ENCODE data around the gene CANT1. TPM values are rescaled to one million over a fixed set of nuclear protein-coding genes. Genes with fewer than 3 reads are reported as not detected.

The CANT1 gene
- total RNA-seq, 2 experiments from 2014 or later, result 28.3 to 30.0 TPM

DNA sequence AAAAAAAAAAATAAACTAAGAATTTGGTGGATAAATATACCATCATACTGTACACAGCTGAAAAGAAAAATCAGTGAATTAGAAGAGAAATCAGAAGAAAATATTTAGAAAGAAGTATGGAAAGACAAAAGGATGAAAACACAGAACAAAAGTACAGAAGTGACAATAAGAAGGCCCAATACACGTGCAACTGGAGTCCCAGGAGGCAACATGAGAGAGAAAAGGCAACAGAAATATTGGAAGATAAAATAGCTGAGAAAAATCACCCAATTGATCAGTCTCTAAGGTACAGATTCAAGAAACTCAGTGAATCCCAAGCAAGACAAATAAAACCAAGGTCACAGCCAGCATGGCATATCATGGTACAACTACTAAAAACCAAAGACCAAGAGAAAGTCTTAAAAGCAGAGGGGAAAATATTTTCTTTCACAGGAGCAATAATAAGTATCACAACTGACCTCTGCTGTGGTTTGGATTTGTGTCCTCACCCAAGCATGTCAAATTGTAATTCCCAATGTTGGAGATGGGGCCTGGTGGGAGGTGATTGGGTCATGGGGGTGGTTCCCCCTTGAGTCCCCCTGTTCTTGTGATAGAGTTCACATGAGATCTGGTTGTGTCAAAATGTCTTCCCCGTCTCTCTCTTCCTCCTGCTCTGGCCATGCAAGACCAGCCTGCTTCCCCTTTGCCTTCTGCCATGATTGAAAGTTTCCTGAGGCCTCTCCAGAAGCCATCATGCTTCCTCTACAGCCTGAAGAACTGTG is 44.8 kb upstream of the CANT1 start:
- DNase-seq (no peak), ATAC-seq (ENCODE audit: poor library complexity) (no peak)
- Histone ChIP-seq H3K36me3 (ENCODE audit: insufficient read depth, low read length) (no peaks in the 10 kb centered on the region), H3K4me1 (ENCODE audit: insufficient read depth, low read length) (peaks cover 1% of the 10 kb centered on the region), H3K27me3 (ENCODE audit: control insufficient read depth in 1 of 2, insufficient read depth in 2 of 2, low read length in 2 of 2) (peaks cover 0 to 3% of the 10 kb centered on the region in 2 experiments), H3K4me3 (ENCODE audit: low read length) (no peak overlapping the region), H3K9me3 (ENCODE audit: control insufficient read depth in 1 of 2, insufficient read depth in 1 of 2, low read length in 2 of 2) (peaks cover 3 to 4% of the 10 kb centered on the region in 2 experiments), H3K27ac (ENCODE audit: low read depth in 1 of 2, low read length in 2 of 2) (no peak overlapping the region)
- H3K4me3 Mint-ChIP-seq, result no peak overlapping the region
- peaks cover 5% of the 10 kb centered on the region for H3K9me3 Mint-ChIP-seq
- H3K27me3 Mint-ChIP-seq, result peaks cover 10% of the 10 kb centered on the region
- intact Hi-C loops (cut with DNase I, micrococcal nuclease), result no loop called here
- POLR2A ChIA-PET, result no interaction called here
- no peaks in the 10 kb centered on the region for H3K36me3 Mint-ChIP-seq (ENCODE audit: low read depth)
- TF ChIP-seq, protein P1, sequence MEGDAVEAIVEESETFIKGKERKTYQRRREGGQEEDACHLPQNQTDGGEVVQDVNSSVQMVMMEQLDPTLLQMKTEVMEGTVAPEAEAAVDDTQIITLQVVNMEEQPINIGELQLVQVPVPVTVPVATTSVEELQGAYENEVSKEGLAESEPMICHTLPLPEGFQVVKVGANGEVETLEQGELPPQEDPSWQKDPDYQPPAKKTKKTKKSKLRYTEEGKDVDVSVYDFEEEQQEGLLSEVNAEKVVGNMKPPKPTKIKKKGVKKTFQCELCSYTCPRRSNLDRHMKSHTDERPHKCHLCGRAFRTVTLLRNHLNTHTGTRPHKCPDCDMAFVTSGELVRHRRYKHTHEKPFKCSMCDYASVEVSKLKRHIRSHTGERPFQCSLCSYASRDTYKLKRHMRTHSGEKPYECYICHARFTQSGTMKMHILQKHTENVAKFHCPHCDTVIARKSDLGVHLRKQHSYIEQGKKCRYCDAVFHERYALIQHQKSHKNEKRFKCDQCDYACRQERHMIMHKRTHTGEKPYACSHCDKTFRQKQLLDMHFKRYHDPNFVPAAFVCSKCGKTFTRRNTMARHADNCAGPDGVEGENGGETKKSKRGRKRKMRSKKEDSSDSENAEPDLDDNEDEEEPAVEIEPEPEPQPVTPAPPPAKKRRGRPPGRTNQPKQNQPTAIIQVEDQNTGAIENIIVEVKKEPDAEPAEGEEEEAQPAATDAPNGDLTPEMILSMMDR (IDR thresholded peaks at IDR 0.05), result no peak
- no peak overlapping the region for H3K27ac Mint-ChIP-seq
- CTCF ChIA-PET, result no interaction called here
- H3K4me1 Mint-ChIP-seq (ENCODE audit: low read depth), result no peaks in the 10 kb centered on the region

DNA sequence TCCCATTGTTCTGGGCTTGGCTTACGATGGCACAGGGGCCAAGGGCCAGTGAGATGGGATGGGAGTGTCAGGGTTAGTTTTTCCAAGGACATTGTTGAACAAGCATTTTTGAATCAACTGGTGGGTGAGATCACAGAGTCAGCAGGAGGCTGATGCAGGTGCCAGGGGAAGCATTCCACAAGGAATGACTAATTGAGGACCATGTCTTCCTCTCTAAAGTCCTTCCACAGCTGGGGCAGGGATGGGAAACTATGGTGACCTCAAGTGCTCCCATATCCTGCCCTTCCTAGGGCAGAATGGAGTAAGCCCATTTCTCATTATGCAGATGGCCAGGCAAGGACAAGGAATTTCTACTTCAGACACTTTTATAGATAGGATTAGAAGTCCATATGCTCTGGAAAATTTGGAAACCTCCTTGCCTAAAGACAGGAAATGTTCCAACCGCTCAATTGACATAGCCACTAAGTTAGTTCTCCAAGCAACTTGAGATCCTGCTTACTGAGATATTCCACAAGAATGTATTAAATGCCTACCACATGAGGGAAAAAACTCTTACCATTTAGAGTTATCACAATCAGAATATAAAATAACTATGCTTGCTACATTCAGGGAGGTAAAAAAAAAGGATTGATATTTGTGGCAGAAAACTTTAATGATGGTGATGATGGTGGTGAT is 43.8 kb upstream of the CANT1 start:
- Mint-ChIP-seq H3K36me3 (ENCODE audit: low read depth) (no peaks in the 10 kb centered on the region), H3K4me1 (ENCODE audit: low read depth) (no peaks in the 10 kb centered on the region), H3K27ac (no peak overlapping the region), H3K4me3 (no peak overlapping the region), H3K9me3 (peaks cover 5% of the 10 kb centered on the region), H3K27me3 (peaks cover 10% of the 10 kb centered on the region)
- ATAC-seq (ENCODE audit: poor library complexity) (no peak), DNase-seq (no peak)
- Histone ChIP-seq H3K4me3 (ENCODE audit: low read length) (no peak overlapping the region), H3K9me3 (ENCODE audit: control insufficient read depth in 1 of 2, insufficient read depth in 1 of 2, low read length in 2 of 2) (peaks cover 3 to 4% of the 10 kb centered on the region in 2 experiments), H3K36me3 (ENCODE audit: insufficient read depth, low read length) (no peaks in the 10 kb centered on the region), H3K4me1 (ENCODE audit: insufficient read depth, low read length) (no peaks in the 10 kb centered on the region), H3K27me3 (ENCODE audit: control insufficient read depth in 1 of 2, insufficient read depth in 2 of 2, low read length in 2 of 2) (peaks cover 0 to 3% of the 10 kb centered on the region in 2 experiments), H3K27ac (ENCODE audit: low read depth in 1 of 2, low read length in 2 of 2) (no peak overlapping the region)
- ChIA-PET POLR2A (no interaction called here), CTCF (no interaction called here)
- TF ChIP-seq, protein P1 (IDR thresholded peaks at IDR 0.05), result no peak
- intact Hi-C loops (cut with DNase I, micrococcal nuclease), result no loop called here

DNA sequence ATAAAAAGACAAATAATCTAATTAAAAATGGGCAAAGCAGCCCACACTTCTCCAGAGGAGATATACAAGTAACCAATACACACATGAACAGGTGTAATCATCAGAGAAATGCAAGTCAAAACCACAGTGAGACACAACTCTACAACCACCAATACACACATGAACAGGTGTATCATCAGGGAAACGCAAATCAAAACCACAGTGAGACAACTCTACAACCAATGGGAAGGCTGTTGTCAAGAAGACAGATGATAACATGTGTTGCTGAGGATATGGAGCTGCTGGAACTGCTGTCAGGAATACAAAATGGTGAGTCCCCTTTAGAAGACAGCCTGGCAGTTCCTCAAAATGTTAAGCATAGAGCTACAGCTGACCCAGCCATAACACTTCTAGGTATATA is 42.6 kb upstream of the CANT1 start:
- peaks cover 0 to 4% of the 10 kb centered on the region in 2 experiments for H3K9me3 ChIP-seq (ENCODE audit: control insufficient read depth in 1 of 2, insufficient read depth in 1 of 2, low read length in 2 of 2)
- no peak overlapping the region for H3K27ac ChIP-seq (ENCODE audit: low read depth in 1 of 2, low read length in 2 of 2)
- no peak for ATAC-seq (ENCODE audit: poor library complexity)
- H3K36me3 ChIP-seq (ENCODE audit: insufficient read depth, low read length), result no peaks in the 10 kb centered on the region
- no peak overlapping the region for H3K4me3 Mint-ChIP-seq
- H3K4me3 ChIP-seq (ENCODE audit: low read length), result no peak overlapping the region
- H3K27me3 Mint-ChIP-seq, result peaks cover 10% of the 10 kb centered on the region
- H3K9me3 Mint-ChIP-seq, result peaks cover 5% of the 10 kb centered on the region
- intact Hi-C loops (cut with DNase I, micrococcal nuclease), result no loop called here
- no peaks in the 10 kb centered on the region for H3K36me3 Mint-ChIP-seq (ENCODE audit: low read depth)
- H3K4me1 Mint-ChIP-seq (ENCODE audit: low read depth), result no peaks in the 10 kb centered on the region
- no peaks in the 10 kb centered on the region for H3K4me1 ChIP-seq (ENCODE audit: insufficient read depth, low read length)
- TF ChIP-seq, protein P1 (IDR thresholded peaks at IDR 0.05), result no peak
- no peak for DNase-seq
- ChIA-PET CTCF (no interaction called here), POLR2A (no interaction called here)
- no peak overlapping the region for H3K27ac Mint-ChIP-seq
- no peaks in the 10 kb centered on the region for H3K27me3 ChIP-seq (ENCODE audit: control insufficient read depth in 1 of 2, insufficient read depth in 2 of 2, low read length in 2 of 2)
